Left ventricle myocardium superior (tissue), 1 donor: ENCODE data around the gene BAD. TPM values are rescaled to one million over a fixed set of nuclear protein-coding genes. Genes with fewer than 3 reads are reported as not detected.
"Not testable (repeated sequence)": the region's sequence is repeated elsewhere in the genome, so short reads cannot be mapped to it uniquely, and the experiment has no call there.

Source experiments
- ATAC-seq: fragments of 200-7000 bp; cut with Tn5 transposase; one replicate; pipeline ENCODE4 v1.9.1; 2020; ENCODE audit warnings: mild to moderate bottlenecking, moderate library complexity
- DNase-seq: peaks from one replicate; pipeline ENCODE4 v3.0.0-alpha.2; 2020
- intact Hi-C: fragments of 100-400 bp; cut with micrococcal nuclease; formaldehyde crosslinking; loops from one replicate; pipeline ENCODE4 v1.11.0; 2022
- total RNA-seq: library from RNA; stranded (reverse); fragmentation: NEBNext Ultra II Directional; extraction: Animal tissue kit (Norgen Biotek cat#: 25700); gene quantifications from one replicate; pipeline ENCODE4 v1.2.1, GENCODE V29; 2021
- donor health status: DM: no; HTN: yes; CAD: no; lungs with severe emphysema.

The BAD gene
- total RNA-seq, 1 donor from 2014 or later, result 98.7 TPM

DNA sequence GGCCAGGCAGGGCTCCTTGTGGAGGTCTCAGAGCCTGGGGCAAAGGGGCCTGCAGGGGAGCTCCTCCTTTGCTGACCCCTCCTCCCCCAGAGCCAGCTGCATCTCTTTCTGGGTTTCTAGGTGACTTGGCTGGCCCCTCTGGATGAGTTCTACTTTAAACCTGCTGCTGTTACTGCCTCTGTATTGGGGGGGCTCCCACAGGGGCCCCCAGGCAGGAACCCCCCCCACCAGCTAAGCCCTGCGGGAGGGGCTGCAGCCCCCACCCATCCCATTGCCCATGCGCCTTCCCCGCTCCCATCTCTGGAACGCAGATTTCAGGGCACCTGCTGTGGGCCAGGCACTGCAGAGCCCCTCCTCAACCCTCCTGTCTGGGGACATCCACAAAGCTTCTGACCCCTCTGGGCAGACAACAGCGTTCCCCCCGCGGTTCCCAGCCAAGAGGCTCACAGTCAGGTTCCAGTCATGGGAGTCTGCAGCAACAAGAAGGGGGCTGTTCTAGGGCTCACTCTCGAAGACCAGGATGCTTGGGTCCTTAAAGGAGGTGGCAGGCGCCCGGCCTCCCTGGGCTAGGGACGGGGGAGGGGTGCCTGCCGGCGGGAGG is 34.0 kb downstream of the BAD start:
- intact Hi-C loops, result no loop called here
- no peak for DNase-seq
- no peak for ATAC-seq

DNA sequence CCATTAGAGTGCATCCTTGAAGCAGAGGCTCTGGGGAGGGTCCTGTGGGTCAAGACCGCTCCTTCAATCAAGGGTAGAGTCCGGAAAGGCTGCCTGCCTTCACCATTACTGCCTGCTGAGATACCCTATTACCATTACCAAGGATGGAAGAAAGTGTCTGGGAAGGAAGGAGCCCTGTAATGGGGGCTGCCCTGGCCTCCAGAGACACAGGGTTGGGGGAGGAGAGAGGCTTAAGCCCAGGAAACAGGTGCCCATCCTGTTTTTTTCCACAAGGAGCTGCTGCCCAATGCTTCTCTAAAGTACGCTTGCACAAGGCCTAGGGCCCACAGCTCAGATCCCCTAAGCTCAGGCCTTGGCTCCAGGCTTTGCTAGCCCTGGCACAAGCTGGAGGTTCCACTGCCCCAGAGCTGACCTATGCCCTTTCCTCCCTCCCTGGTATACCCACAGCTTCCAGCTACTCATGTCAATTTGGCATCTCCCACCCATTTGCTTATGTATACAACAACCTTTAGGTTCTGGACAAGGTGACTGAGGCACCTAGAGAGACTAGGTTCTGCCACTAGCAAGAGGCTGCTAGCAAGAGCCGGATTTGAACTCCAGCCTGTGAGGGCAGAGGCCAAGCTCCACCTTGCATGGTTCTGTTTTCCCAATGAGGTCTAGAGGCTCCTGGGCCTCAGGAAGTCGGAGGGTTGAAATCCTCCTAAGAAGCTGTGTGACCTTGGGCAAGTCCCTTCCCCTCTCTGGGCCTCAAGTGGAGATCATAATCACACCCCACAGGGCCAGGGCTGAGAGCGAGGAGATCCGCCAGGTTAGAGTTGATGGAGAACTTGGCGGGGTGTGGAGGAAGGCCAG is 34.7 kb downstream of the BAD start:
- ATAC-seq (no peak), DNase-seq (no peak)
- intact Hi-C loops, result no loop called here

DNA sequence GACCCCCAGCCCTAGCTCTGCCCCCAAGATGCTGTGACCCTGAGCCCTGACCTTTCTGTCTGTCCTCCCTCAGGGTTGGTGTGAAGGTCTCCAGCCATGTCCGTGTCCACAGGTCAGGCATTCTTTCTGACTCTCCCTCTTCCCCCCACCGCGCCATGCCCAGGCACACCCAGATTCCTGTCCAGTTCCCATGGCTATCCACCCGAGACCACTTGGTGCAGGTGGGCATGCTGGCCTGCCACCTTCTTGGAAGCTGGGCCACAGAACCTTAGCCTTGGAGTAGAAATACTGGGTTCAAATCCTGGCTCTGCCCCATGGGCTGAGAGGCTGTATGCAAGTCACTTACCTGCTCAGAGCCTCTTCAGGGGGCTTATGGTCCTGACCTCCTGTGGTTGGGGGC is 35.4 kb downstream of the BAD start:
- no peak for ATAC-seq
- intact Hi-C loops, result no loop called here
- DNase-seq, result no peak

DNA sequence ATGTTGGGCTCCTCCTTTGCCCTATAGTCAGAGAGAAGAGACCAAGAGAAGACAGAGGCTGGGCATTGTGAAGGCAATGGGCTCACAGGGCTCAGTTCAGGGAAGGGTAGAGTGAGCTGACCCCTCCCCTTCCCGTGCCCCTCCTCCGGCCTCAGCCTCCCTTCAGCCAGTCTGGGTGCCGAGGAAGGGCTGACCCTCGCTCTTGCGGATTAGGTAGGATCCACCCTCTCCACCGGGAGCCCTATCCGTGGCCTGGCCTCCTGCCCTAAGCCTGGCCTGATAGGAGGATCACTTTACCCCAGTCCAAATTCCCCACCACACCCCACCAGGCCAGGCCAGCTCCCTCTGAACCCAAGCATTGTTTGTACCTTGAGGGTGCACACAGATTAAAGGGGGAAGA is 35.9 kb downstream of the BAD start:
- intact Hi-C loops, result no loop called here
- no peak for DNase-seq
- no peak for ATAC-seq

DNA sequence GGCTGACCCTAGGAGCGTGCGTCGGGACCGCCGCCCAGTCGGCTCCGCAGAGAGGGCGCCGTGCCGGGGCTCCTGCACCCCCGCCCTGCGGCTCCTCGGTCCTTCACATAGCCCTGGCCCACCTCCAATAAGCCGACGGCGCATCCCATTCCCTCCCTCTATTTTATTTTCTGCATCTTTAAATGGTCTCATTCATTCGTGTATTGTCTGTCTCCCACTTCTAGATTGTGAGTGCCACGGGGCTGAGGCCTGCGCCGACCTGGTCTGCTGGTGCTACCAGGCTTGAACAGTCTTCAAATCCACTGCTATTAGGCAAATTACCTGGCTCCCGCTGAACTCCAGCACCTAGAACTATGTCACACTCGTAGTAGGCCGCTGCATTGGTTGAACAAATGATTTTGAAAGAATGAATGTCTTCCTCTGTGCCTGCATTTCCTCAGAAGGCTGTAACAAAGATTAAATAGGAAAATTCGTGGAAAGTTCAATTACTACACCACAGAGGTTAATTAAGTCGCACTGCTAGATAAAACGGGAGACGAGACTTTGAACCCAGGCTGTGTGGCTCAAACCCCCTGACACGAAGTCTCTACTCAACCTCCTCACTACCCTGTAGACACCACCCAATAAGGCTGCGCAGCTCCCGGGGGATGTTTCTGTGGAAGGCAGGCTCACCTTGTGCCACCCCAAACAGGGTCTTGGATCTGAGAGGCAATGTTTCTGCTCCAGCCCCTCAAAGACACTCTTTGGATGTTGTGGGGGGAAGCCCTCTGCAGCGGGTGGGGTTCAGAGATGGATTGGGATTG is 36.5 kb downstream of the BAD start:
- ATAC-seq (peak; percentile 3), DNase-seq (no peak)
- intact Hi-C loops, result no loop called here

DNA sequence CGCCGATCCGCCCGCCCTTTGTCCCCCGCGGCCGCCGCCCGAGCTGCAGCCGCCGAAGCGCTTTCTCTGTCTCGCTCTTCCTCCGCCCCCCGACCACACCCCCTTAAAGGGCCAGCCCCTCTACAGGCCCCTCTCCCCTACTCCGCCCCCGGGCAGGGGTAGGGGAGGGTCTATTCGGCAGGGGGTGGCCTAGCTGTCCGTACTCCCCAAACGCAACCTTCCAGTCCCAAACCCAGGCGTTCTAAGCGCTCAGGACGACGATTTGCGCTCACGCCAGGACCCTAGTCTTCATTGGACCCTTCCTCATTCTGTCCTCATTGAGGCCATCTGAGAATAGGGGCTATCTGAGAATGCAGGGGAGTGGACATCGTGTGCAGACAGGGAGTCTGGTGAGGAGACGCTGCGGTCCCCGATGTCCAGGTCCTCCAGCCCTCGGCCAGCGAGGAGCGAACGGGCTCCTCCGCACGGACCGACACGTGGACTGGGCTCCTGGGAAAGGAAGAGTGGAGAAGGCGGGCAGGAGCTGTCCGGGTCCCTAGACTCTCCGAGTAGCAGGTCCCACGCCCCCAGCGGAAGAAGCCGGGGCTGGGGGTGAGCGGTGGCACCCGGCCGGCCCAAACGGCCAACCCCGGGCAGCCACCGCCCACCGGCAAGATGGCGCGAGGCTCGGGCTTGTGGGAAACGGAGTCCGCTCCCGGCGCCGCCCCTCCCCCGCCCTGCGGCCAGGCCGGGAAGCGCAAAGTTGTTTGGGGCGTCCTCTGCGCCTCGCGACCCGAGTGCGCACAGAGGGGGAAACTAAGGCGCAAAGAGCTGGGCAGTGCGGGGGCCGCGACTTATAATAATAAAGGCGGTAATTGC is 37.4 kb downstream of the BAD start, which contains the start of gene PPP1R14B:
PPP1R14B (minus strand) TSS at position 73 of the 858 bp plus-strand sequence. CDS start 270 bp downstream, outside the sequence.
- intact Hi-C loops, result no loop called here
- ATAC-seq, result peak; percentile 76
- peak; percentile 96 for DNase-seq

DNA sequence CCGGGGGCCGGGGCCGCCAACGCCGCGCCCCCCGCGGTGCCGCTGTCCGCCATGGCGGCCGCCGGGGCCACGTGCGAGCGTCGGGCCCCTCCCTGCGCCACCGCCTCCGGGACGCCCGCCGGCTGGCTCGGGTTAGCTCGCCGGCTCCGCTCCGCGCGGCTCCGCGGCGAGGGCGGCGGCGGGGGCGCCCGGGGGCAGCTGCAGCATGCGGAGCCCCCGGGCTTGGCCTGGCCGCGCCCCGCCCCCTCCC is 37.9 kb downstream of the BAD start:
- DNase-seq, result peak; percentile 49
- ATAC-seq, intact Hi-C loops: not testable (repeated sequence)

DNA sequence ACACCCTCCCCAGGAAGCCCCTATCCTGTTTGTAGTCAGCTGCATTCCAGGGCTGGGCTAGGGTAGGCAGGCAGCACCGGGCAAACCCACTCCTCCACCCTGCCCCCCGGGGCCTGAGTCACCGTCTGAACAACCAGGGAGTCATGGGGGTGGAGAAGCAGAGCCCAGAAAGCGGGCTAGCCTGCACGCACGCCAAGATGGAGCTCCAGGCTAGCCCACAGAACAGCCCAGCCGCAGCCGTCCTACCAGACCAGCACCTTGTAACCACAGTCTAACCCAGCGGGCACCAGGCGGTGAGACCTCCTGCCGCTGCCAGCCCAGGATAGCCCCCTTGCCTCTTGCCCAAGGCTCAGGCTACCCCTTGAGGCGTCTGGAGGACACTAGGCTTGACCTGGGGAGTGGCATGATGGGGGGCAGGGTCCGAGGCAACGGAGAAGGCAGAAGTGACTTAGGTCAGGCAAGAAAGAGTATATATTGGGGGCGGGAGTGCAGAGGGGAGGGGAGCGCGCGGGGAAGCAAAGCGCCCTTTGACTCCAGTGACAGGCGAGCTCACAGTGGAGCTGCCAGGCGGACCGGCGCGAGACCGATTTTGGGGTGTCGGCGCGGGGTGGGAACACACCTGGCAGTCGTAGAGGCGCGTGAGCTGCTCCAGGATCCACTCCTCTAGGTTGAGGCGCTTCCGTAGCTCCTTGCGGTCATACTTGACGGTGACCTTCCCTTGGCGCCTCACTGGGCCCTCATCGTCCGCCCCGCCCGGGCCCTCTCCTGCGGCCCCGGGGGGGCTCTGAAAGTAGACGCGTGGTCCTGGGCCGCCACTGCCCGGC is 38.5 kb downstream of the BAD start:
- peak; percentile 80 for DNase-seq
- ATAC-seq, result no peak
- intact Hi-C loops, result no loop called here

DNA sequence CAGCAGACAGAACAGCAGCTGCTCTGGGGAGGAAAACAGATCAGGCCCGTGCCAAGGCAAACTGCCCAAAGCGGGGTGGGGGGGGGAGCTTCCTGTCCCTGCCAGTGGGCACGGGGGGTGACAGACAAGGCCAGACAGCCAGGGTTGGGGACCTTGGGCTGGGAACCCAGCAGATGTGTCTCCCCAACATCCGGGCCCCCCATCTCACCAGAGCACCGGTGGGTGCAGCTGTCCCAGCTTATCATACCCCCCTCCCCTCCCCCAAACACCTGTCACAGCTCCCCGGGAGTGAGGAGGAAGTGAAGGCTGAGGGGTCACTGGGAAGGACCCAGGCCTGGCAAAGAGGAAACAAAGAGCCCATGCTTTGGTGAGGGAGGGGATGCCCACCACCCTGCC is 39.1 kb downstream of the BAD start:
- peak; percentile 69 for DNase-seq
- intact Hi-C loops, result no loop called here
- no peak for ATAC-seq

DNA sequence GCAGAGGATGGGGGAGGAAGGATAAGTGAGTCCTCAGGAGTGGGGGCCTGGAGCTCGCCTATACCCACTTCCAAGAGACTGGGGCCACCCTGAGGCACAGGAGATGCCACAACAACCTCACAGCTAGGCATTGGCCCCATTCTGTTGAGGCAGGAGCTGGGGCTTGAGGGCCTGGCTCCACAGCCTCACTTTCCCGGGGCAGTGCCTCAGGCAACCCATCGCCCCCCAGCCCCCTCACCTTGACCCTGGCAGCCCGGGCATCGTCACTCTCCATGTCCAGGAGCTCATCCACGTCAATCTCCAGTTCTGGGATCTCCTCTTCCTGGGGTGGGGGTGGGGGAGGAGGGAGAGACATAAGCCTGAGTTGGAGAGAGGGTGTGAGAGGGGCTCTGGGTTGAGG is 39.5 kb downstream of the BAD start:
- ATAC-seq (no peak), DNase-seq (no peak)
- intact Hi-C loops, result no loop called here

DNA sequence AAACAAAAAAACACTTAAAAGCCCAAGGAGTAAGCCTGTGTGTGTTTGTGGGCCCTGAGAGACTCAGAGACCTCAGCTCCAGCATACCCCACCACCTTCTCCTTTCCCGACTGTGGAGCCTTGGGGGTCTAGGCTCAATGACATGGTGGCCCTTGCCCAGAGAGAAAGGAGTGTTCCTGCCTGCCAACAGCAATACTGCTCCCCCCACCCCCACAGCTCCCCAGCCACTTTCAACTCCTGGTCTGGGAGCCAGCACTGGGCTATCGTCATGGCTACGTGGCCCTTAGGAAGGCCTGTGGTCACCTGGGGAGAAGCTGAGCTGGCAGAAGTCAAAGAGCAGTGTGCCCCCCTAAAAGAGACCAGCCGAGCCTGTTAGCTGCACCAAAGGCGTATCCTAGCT is 40.4 kb downstream of the BAD start:
- no peak for ATAC-seq
- intact Hi-C loops, result no loop called here
- no peak for DNase-seq

DNA sequence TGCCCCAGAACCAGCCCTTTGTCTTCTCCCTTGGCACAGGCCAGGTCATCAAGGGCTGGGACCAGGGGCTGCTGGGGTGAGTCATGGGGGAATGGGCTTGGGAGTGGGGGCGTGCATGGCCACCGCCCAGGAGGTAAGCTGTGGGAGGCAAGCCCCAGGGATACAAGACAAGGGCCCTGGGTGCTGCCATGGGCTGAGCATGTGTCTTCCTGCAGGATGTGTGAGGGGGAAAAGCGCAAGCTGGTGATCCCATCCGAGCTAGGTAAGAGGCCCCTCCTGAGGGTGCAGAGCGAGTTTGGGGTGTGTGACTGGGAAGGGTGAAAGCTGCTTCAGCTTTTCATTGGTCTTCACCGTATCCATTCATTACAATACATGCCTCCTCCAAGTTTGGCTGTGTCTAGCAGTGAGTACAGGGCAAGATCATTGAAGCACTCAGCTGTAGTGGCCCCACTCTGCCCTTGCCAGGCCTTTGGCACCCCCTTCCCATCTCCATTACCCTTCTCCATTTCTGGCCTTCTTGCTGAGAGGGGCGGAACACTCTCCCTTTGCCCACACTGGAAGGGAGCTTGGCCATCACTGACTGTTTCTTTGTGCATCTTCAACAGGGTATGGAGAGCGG is 41.1 kb downstream of the BAD start:
- ATAC-seq, result no peak
- intact Hi-C loops, result no loop called here
- no peak for DNase-seq

DNA sequence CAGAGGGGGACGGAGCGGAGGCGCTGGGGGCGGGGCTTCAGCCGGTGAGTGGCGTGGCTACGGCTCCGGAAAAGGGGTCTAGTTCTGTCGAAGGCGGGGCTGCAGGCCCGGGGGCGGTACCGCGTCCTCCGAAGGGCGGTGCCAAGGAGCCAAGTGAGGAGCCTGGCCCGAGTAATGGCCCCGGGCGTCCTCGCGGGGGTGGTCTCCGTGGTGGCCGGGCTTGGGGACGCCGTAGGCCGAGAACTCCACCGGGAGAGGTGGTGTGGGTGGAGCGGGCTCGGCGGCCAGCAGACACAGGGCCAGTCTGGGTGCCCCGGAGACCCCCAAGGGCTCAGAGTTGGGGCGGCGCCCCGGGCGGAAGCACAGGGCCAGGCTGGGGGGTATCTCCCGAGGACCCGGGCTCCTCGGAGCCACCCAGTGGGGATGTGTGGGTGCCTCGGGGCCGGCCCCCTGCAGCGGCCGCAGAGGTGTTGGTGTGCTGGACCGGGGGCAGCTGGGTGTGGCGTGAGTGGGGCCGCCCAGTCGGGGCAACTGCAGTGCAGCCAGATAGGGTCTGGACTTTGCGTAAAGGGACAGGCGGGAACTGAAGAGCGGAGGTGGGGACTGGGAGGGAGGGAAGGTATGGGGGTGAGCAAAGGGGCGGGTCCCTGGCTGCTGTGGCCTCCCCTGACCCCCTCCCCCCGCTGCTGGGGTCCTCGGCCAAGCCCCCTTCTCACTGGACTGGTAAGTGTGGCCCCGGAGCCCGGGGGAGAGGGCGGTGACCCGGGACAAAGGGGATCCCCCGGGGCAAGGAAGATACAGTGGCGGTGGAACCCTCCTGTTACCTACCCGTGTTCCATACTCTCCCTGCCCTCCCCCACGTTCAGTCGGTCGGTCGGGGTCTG is 42.7 kb downstream of the BAD start:
- intact Hi-C loops, result no loop called here
- DNase-seq, result peak; percentile 68
- peak; percentile 12 for ATAC-seq

DNA sequence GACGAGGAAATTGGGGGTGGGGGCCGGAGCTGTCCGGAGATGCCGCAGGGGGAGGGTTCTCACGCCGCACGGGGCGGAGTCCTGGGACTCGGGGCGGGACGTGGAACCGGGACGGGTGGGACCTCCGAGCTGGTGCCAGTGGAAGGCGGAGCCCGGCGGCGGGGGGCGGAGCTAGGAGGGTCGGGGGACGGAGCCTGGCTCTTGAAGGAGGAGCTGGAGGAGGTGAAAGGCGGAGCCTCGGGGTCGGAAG is 43.3 kb downstream of the BAD start:
- intact Hi-C loops, result no loop called here
- ATAC-seq (peak; percentile 85), DNase-seq (peak; percentile 100)

DNA sequence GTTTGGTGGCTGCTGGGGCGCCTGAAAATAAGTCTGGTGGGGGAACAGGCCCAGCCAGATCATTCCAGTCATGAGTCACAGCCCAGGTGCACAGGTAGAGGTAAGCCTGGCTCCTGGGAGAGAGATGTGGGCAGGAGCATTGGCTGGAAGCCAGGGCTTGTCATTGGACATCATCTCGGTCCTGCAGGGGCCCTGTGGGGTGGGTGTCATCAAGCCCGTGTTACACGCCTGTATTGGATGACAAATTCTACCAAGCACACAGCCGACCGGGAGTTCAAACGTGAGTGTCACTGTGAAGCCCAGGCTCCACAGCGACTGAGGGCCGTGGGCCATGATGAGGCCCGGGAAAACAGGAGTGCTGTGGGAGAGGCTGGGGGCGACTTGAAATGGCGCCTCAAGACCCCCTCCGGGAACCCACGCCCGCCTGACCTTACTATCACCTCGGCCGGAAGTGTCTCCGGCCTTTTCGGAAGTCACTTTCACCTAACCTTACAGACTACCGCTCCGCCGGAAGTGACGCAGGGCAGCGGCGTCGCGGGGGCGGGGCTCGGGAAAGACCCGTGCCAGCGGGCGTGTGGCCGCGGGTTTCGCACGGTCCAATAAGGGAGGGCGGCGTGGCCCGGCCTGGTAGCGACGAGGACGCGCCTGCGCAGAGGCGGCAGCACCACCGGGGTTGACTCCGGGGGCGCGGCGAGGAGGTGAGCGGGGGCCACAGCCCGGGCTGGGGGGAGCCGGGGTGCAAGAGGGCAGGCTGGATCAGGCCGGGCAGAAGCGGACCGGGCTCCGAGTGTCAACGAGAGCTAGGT is 43.8 kb downstream of the BAD start, which contains the start of gene FKBP2:
FKBP2 (plus strand) TSS at position 661 of the 806 bp plus-strand sequence. CDS start 1,293 bp downstream, outside the sequence.
- intact Hi-C loops, result no loop called here
- DNase-seq, result peak; percentile 99

DNA sequence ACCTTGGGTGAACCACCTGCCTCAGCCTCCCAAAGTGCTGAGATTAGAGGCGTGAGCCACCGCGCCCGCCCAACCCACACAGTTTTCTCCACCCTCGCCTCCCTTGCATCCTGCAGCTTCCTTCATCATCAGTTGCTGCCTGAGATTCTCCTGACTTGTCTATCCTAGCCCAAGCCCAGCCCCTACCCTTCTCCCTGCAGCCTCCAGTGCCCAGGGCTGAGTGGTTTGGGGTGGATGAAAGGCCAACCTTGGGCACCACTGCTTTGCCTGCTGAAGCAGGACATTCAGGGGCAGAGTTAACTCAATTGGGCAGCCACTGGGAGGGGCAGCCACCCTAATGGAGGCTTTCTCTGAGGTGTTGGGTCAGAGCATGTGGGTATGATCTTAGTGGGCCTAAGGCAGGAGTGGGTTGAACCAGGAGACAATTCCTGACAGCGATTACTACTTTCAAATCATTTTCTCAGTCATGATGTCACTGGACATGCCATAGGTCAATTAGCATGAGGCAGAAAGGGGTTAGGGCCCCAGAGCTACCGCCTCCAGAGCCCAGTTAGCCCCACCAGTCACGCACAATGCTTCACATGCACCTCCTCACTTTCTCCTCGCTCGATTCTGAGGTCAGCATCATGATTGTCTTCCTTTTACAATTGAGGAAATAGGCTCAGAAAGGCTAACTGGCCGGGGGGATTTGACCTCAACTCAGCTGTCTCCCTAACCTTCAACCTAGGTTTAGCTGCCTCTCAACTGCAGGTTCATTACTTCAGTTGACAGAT is 44.6 kb downstream of the BAD start:
- intact Hi-C loops, result no loop called here
- DNase-seq (peak; percentile 25), ATAC-seq (no peak)

More for the DNA sequence above, 43.8 kb downstream of the BAD start, which contains the start of gene FKBP2:
- ATAC-seq, result peak; percentile 76
